NCI-H128 (cell line): Measurements from ENCODE around the gene TTN.

Experiments
- DNase-seq: peaks from one replicate; lab custom pipeline; 2025; ENCODE audit not compliant: unreplicated experiment; lab: John Stamatoyannopoulos, UW

TTN gene

DNA sequence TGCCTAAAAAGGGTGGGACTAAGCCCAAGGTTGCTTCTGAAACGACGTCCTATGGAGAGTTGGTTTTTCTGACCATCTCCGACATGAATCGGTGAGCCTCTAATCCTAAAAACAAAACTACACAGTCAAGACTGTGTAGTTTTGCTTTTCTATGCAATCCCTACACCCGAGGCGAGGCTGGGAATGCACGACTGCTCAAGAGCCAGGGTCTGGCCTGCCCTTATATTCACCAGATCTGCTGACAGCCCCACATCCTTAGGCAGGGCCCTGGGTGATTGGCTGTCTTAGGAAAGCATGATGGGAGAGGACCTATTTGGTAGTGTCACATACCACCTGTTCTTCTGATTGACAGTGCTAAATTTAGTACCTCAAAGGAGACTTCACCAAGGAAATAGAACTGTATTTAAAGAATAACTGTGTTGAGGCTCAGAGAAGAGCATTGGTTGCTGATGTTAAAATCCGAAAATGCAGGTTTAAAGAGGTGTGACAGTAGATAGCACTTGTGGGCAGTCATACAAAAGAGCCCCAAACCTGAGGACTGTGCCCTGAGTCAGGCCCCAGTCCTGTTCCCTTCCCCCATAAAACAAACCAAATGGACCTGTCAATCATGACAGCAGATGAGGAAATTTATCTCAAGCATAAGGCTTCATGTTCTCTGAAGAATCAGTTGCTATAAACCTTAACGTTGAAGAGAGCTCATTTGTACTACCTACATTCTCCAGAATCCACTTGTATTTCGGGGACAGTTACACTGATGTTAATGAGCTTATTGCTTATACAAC lies at the start of gene TTN:
Gene TTN (minus strand): TSS at position 197 of the 782 bp plus-strand sequence. CDS start 2,781 bp downstream, outside the sequence.
- no peak for DNase-seq

DNA sequence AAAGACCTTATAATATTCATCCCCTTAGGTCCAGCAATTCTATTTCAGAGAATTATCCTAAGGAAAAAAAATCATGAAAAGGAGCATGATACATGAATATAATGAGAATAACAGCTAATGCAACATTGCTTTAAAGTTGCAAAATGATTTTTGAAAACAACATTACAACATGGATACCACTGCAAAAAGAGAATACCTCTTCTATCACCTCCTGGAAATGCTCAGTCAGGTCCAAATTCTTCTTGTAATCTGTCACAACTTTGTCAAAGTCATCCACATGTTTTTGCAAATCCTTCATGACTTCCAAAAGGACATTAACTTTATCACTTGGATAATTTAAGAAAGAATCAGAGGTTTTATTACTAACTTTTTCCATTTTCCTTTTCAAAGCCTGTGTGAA lies 47.9 kb upstream of the TTN start:
- DNase-seq: no peak

GRCh38 chr2:178848335-178848734 lies 41.1 kb upstream of the TTN start:
- DNase-seq: no peak

- no peak for DNase-seq
Observed at GRCh38 chr2:178846458-178846802, 39.2 kb upstream of the TTN start.

DNA sequence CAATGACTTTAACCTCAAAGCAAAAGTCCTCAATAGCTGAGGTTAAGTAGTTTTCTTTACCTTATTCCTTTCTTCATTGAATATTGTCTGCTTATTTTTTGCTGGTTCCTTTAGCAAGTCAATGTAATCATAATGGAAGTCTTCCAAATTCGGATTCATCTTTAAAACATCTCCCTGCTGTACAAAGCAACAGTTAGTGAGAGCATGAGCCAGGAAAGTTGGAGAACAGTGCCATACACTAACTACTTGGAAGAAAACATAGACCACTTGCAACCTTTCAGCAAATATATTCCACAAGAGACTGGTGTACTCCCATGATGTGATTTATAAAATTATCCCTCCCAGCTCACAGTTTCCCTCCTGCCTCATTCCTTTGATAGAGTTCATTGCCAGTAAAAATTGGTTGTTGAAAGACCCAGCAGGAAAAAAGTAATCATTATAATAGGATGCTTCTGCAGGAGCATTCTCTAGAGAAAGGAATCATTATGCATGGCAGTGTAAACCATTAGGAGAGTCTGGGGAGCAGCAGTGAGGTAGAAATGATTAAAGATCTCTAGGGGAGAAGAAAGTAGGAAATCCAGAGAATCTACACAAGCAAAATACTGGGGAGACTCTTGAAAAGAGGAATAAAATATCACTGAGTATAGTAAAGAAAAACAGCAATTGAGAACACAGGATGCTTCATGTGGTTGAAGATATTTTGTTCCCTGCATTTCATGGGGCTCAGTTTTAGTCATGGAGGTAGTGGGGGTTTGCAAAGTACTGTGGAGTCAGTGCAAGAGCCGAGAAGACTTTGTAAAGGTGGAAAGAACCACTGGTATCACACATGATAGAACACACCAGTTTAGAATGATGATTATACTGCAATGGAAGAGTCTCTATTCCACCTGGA lies 38.6 kb upstream of the TTN start:
- DNase-seq: no peak

DNA sequence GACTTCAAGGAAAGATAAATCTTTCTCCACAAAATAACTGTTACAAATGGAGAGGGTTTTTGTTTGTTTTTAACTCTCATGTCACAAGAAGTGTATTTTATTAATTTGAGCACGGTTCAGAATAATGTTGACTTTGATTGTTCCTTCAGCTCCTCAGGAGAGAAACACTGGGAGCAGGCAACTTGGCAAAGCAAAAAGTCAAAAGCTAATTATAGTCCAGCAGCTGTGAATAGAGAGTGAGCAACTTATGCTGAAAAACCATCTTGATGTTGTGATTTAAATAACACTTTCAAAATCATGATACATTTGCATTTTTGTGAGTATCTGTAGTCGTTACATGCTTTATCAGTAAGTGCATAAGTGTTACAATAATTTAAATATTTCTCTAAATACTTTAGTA lies 37.5 kb upstream of the TTN start:
- no peak for DNase-seq

GRCh38 chr2:178844269-178844668 lies 37.0 kb upstream of the TTN start:
- DNase-seq: no peak

GRCh38 chr2:178843697-178844096 lies 36.5 kb upstream of the TTN start:
- DNase-seq: no peak

GRCh38 chr2:178836807-178837206 lies 29.6 kb upstream of the TTN start:
- no peak for DNase-seq

- no peak for DNase-seq
Observed at GRCh38 chr2:178834086-178834485, 26.9 kb upstream of the TTN start.

GRCh38 chr2:178833382-178833781 lies 26.2 kb upstream of the TTN start:
- no peak for DNase-seq

DNA sequence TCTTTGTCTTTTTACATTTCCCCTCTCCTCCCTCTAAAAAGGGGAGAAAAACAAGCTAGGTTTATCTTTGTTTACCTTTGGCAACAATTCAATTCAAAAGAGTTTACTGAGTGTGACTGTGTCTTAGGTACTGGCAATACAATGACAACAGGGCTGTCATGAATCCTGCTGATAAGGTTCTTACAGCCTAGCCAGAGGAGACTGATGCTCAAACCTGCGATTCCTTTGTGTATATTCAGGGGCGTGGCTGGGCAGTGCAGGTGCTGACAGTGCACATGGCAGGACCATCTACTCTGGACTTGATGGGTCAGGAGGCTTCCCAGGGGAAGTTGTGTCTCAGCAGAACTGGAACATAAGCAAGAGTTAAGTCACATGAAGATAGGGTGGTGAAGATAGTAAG lies 23.2 kb upstream of the TTN start:
- no peak for DNase-seq

DNA sequence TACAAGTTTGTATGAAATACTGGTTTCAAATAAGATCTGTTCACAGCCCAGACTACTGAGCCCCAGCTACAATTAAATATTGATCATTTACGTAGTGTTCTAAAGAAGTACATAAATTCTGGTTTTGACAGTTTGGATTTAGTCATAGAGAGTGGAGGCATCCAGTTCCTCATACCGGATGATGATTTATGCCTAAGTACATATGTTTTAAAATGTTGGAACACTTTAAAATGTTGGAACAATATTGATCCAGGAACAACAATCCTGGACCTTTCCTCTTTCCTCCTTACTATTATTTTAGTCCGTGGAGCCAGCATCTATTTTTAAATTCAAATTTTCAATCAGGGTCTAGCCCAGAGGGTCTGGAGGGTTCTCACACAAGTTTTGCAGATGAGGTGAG lies 22.8 kb upstream of the TTN start:
- DNase-seq: no peak

DNA sequence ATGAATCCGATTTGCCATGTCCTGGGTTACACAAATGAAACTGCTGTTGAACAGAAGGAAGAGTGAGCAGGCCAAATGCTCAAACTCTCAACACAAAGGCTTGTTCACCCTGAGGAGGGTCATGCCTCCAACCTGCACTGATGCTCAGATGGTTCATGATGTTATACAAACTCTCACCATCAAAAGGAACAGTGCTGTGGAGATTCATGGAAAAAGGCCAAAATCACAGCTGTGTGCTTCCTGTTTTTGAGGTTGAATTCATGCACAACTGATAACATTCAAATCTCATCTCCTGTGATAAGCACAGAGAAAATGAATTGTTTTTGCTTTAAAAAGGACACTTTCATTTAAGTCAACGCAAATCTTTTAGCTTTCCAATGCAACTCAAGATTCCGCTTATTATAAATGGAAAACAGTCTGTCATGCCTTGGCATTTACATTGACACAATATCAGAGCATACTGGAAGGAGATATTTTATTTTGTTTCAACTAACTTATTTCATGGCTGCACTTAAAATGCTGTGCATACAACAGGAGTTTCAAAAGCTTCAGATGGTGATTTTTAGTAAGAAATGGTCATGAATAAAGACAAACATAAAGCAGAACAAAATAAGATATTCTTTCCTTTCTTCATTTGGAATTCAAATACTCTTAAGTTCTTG lies 22.2 kb upstream of the TTN start:
- no peak for DNase-seq

DNA sequence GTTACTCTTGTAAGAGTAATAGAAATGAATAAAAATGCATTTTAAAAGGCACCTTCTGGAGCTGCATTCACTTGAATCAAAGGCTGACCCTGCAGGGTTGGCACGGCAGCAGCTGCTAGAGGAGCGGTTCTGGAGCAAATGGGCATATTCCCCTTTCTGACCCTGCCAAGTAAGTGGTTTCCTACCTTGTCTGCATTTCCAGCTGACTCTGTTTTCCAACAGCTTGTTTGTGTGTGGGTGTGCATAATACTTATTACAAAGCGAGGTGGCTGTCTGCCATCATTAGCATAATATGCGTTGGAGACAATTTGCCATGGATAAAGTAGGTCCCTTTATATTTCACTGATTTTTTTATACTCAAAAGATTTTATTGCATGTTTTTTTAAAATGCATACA lies 21.3 kb upstream of the TTN start:
- DNase-seq: no peak

DNA sequence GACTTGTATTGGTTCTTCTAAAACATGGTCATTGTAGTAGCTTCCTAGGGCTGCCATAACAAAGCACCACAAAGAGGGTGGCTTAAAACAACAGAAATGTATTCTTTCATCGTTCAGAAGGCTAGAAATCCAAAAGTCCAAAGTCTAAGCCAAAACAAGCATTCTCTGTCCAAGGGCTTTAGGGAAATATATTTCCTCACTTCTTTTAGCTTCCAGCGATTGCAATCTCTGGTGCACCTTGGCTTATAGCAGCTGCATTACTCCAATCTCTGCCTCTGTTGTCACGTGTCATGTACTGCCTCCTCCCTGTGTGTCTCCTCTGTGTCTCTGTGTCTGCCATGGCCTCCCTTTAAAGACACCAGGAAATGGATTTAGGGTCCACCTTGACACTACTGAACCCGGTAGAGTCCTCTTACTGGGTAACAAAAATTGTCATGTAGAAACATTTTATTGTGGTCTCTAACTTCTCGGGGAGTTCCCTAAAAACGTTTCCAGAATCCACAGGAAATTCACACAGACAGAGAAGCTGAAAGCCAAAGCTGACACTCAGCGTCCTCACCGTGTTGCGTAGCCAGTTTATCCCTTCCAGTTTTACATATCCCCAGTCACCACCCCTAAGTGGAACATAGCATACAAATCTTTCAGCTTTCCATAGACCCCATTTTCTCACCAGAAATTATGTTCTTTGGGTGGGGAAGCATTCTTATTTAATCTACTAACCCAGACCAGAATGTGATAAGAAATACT lies 20.7 kb upstream of the TTN start:
- no peak for DNase-seq

- no peak for DNase-seq
Observed at GRCh38 chr2:178827111-178827510, 19.9 kb upstream of the TTN start.

- DNase-seq: no peak
Observed at GRCh38 chr2:178825183-178825582, 18.0 kb upstream of the TTN start.

- DNase-seq: no peak
Observed at GRCh38 chr2:178824181-178824580, 17.0 kb upstream of the TTN start.

DNA sequence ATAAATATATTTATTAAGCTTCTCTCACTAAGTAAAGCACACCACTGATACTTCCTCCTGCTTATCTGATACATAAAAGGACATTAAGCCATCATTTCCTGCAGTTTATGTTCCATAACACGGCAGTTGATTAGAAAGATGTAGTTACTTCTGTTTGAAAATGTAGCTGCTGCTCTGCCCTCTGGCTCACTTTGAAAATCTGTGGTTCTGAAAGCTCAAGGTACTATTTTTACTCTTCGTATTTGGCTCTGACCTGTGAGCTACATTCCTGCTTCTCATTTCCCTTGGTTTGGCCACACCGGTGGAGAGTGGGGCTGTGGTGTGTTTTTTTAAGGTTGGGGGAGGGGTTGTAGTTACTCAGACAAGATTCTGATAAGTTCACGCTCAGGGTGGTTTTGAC lies 12.8 kb upstream of the TTN start:
- no peak for DNase-seq
